WTC11 (cell line): Measurements from ENCODE around the gene PROSER2. TPM values are rescaled to one million over a fixed set of nuclear protein-coding genes. Genes with fewer than 3 reads are reported as not detected.

Experiments used
- ATAC-seq: fragments of 200-7000 bp; cut with Tn5 transposase; 2 replicates; pipeline ENCODE4 v1.10.0; 2021; ENCODE audit warnings: mild to moderate bottlenecking, moderate library complexity
- CTCF ChIA-PET: fragments of 300-600 bp; sonication (Branson Sonifier 250); formaldehyde crosslinking; loops from one replicate; lab custom pipeline; 2021; ENCODE audit warnings: antibody characterized with exemption; lab: Charles Lee
- POLR2A ChIA-PET: fragments of 350-600 bp; sonication (Branson Sonifier 250); formaldehyde crosslinking; loops from one replicate; lab custom pipeline; 2021; ENCODE audit warnings: antibody characterized with exemption; lab: Charles Lee
- DNase-seq: peaks from one replicate; pipeline ENCODE4 v3.0.0; 2021; ENCODE audit warnings: low spot score
- H3K27ac Mint-ChIP-seq: 2 replicates; pipeline ENCODE4 v1.8.0; 2021; ENCODE audit warnings: mixed read lengths
- H3K27me3 Mint-ChIP-seq: 2 replicates; pipeline ENCODE4 v1.8.0; 2021; ENCODE audit warnings: low read depth, mild to moderate bottlenecking, moderate library complexity, mixed read lengths
- H3K36me3 Mint-ChIP-seq: 2 replicates; pipeline ENCODE4 v1.8.0; 2021; ENCODE audit warnings: mixed read lengths
- H3K4me1 Mint-ChIP-seq: 2 replicates; pipeline ENCODE4 v1.8.0; 2022; ENCODE audit warnings: mixed read lengths
- H3K4me3 Mint-ChIP-seq: 2 replicates; pipeline ENCODE4 v1.8.0; 2021; ENCODE audit warnings: mild to moderate bottlenecking, moderate library complexity, mixed read lengths
- H3K9me3 Mint-ChIP-seq: 2 replicates; pipeline ENCODE4 v1.8.0; 2021; ENCODE audit warnings: mixed read lengths
- AR ChIP-seq: fragments of 250-450 bp; sonication (Bioruptor Pico); IDR thresholded peaks from 2 replicates; pipeline ENCODE4 v1.9.0; 2021; ENCODE audit warnings: mild to moderate bottlenecking
- ATF2 ChIP-seq: sonication (generic); formaldehyde crosslinking; IDR thresholded peaks from 2 replicates; pipeline ENCODE4 v1.8.1; 2022; ENCODE audit warnings: low read depth, missing genetic modification reagents, borderline replicate concordance
- CBFB ChIP-seq: sonication (generic); formaldehyde crosslinking; IDR thresholded peaks from 2 replicates; pipeline ENCODE4 v1.8.1; 2022; ENCODE audit warnings: mild to moderate bottlenecking, low read depth, missing genetic modification reagents
- CTCF ChIP-seq: fragments of 200-600 bp; IDR thresholded peaks from 2 replicates; pipeline ENCODE4 v1.8.0; 2022; ENCODE audit warnings: antibody characterized with exemption
- E2F4 ChIP-seq: sonication (generic); formaldehyde crosslinking; IDR thresholded peaks from 2 replicates; pipeline ENCODE4 v1.8.1; 2022; ENCODE audit warnings: low read depth, mild to moderate bottlenecking, moderate library complexity, missing genetic modification reagents, borderline replicate concordance
- E2F5 ChIP-seq: sonication (generic); formaldehyde crosslinking; IDR thresholded peaks from 2 replicates; pipeline ENCODE4 v1.8.1; 2022; ENCODE audit warnings: mild to moderate bottlenecking, moderate library complexity, missing genetic modification reagents
- ERG ChIP-seq: fragments of 250-450 bp; sonication (Bioruptor Pico); IDR thresholded peaks from 2 replicates; pipeline ENCODE4 v1.8.0; 2021; ENCODE audit warnings: mild to moderate bottlenecking
- ETV6 ChIP-seq: sonication (generic); formaldehyde crosslinking; IDR thresholded peaks from 2 replicates; pipeline ENCODE4 v1.8.1; 2022; ENCODE audit warnings: mild to moderate bottlenecking, missing genetic modification reagents
- GTF2I ChIP-seq: fragments of 250-450 bp; sonication (Bioruptor Pico); conservative IDR thresholded peaks from 2 replicates; pipeline ENCODE4 v1.4.0; 2021; ENCODE audit warnings: mild to moderate bottlenecking
- IRF2 ChIP-seq: sonication (generic); formaldehyde crosslinking; IDR thresholded peaks from 2 replicates; pipeline ENCODE4 v1.8.0; 2022; ENCODE audit warnings: low read depth, missing genetic modification reagents, borderline replicate concordance
- MAX ChIP-seq: sonication (generic); formaldehyde crosslinking; IDR thresholded peaks from 2 replicates; pipeline ENCODE4 v1.8.0; 2022; ENCODE audit warnings: mild to moderate bottlenecking, missing genetic modification reagents
- MLX ChIP-seq: sonication (generic); formaldehyde crosslinking; IDR thresholded peaks from 2 replicates; pipeline ENCODE4 v1.8.1; 2023; ENCODE audit warnings: mild to moderate bottlenecking, missing genetic modification reagents, moderate library complexity
- MXD4 ChIP-seq: fragments of 250-450 bp; sonication (Bioruptor Pico); IDR thresholded peaks from 2 replicates; pipeline ENCODE4 v1.8.0; 2021; ENCODE audit warnings: mild to moderate bottlenecking, moderate library complexity, borderline replicate concordance
- OVOL2 ChIP-seq: fragments of 250-450 bp; sonication (Bioruptor Pico); IDR thresholded peaks from 2 replicates; pipeline ENCODE4 v1.9.0; 2021; ENCODE audit warnings: mild to moderate bottlenecking, borderline replicate concordance
- SOX15 ChIP-seq: fragments of 250-450 bp; sonication (Bioruptor Pico); IDR thresholded peaks from 2 replicates; pipeline ENCODE4 v1.9.0; 2021; ENCODE audit warnings: mild to moderate bottlenecking
- USF2 ChIP-seq: sonication (generic); formaldehyde crosslinking; IDR thresholded peaks from 2 replicates; pipeline ENCODE4 v1.8.1; 2023; ENCODE audit warnings: mild to moderate bottlenecking, missing genetic modification reagents, moderate library complexity
- ZNF281 ChIP-seq: sonication (generic); formaldehyde crosslinking; IDR thresholded peaks from 2 replicates; pipeline ENCODE4 v1.8.0; 2023; ENCODE audit warnings: mild to moderate bottlenecking, missing genetic modification reagents
- ZNF396 ChIP-seq: fragments of 250-450 bp; sonication (Bioruptor Pico); IDR thresholded peaks from 2 replicates; pipeline ENCODE4 v1.8.0; 2021; ENCODE audit warnings: mild to moderate bottlenecking, moderate library complexity, borderline replicate concordance
- total RNA-seq: library from RNA; stranded (reverse); gene quantifications from 3 replicates; pipeline ENCODE4 v1.2.3, GENCODE V29; 2021

Gene PROSER2
- total RNA-seq, 1 experiment from 2014 or later = 8.5 TPM

- TF ChIP-seq ZNF281 (CRISPR knock-in tag) = no peak
- TF ChIP-seq AR (CRISPR knock-in tag) = no peak
- no peak for TF ChIP-seq GTF2I (CRISPR knock-in tag)
- TF ChIP-seq, all 79 proteins: peak for 0
Measured at GRCh38 chr10:11910102-11910501, 86.9 kb downstream of the PROSER2 start (continued).

GRCh38 chr10:11913079-11913641 is 90.0 kb downstream of the PROSER2 start:
- ChIA-PET CTCF (interaction anchor here (0.9 to 1.9 kb wide), 9 partner anchors 9 to 130 kb away, joined by 3 to 12 read pairs (median 3); no protein-coding TSS in a partner anchor), POLR2A (interaction anchor here (0.6 kb wide), 1 partner anchor 216 kb away, joined by 5 read pairs; no protein-coding TSS in a partner anchor)
- no peaks in the 10 kb centered on the region for H3K9me3 Mint-ChIP-seq
- H3K36me3 Mint-ChIP-seq = no peaks in the 10 kb centered on the region
- H3K4me3 Mint-ChIP-seq = no peak overlapping the region
- ATAC-seq (peak; percentile 25), DNase-seq (no peak)
- no peak overlapping the region; the same call in 1 of the 2 replicates for H3K27ac Mint-ChIP-seq
- H3K27me3 Mint-ChIP-seq = no peaks in the 10 kb centered on the region
- TF ChIP-seq MXD4 (CRISPR knock-in tag) = no peak
- no peak for TF ChIP-seq MLX
- no peak for TF ChIP-seq IRF2
- TF ChIP-seq MAX = no peak
- TF ChIP-seq ERG = no peak
- no peak for TF ChIP-seq OVOL2 (CRISPR knock-in tag)
- peaks cover 13% of the 10 kb centered on the region for H3K4me1 Mint-ChIP-seq

GRCh38 chr10:11918384-11918783 is 95.2 kb downstream of the PROSER2 start:
- POLR2A ChIA-PET = no interaction called here
- no peak overlapping the region; the same call in 1 of the 2 replicates for H3K27ac Mint-ChIP-seq
- TF ChIP-seq USF2 (CRISPR knock-in tag) (no peak), ETV6 (CRISPR knock-in tag) (no peak), E2F4 (no peak), ATF2 (CRISPR knock-in tag) (no peak), ZNF396 (no peak), E2F5 (CRISPR knock-in tag) (no peak), SOX15 (no peak), CTCF (no peak), CBFB (CRISPR knock-in tag) (no peak)

More at GRCh38 chr10:11918384-11918783, 95.2 kb downstream of the PROSER2 start:
- H3K4me1 Mint-ChIP-seq = peaks cover 18% of the 10 kb centered on the region
- ATAC-seq = no peak
- CTCF ChIA-PET = no interaction called here
- H3K27me3 Mint-ChIP-seq = no peaks in the 10 kb centered on the region
- no peak overlapping the region for H3K4me3 Mint-ChIP-seq
- DNase-seq = no peak
- no peaks in the 10 kb centered on the region for H3K9me3 Mint-ChIP-seq
- H3K36me3 Mint-ChIP-seq = peaks cover 21% of the 10 kb centered on the region
